Hepatocyte (in vitro differentiated cells): Measurements from ENCODE around the gene ANO2. TPM values are rescaled to one million over a fixed set of nuclear protein-coding genes. Genes with fewer than 3 reads are reported as not detected.

Experiments
- DNase-seq: peaks from one replicate; pipeline ENCODE4 v3.0.0-alpha.2; 2016; ENCODE audit warnings: low spot score
- H2AFZ ChIP-seq: fragments of 200-600 bp; sonication (generic); 2 replicates; pipeline ENCODE4 v1.6.0; 2016; ENCODE audit warnings: antibody characterized with exemption, mild to moderate bottlenecking
- H3K27ac ChIP-seq: fragments of 200-600 bp; sonication (generic); 2 replicates; pipeline ENCODE4 v1.5.1; 2016; ENCODE audit warnings: mild to moderate bottlenecking
- H3K27me3 ChIP-seq: fragments of 200-600 bp; sonication (generic); 2 replicates; pipeline ENCODE4 v1.6.1; 2016
- H3K36me3 ChIP-seq: fragments of 200-600 bp; sonication (generic); replicated peaks from 2 replicates; pipeline ENCODE4 v1.5.1; 2016; ENCODE audit warnings: low read depth; ENCODE audit not compliant: insufficient read depth
- H3K4me1 ChIP-seq: fragments of 200-600 bp; sonication (generic); 2 replicates; pipeline ENCODE4 v1.5.1; 2016; ENCODE audit warnings: mild to moderate bottlenecking, moderate library complexity; ENCODE audit not compliant: insufficient read depth
- H3K4me2 ChIP-seq: fragments of 200-600 bp; sonication (generic); 2 replicates; pipeline ENCODE4 v1.6.0; 2016
- H3K4me3 ChIP-seq: fragments of 200-600 bp; sonication (generic); 2 replicates; pipeline ENCODE4 v1.5.1; 2016; ENCODE audit warnings: mild to moderate bottlenecking
- H3K79me2 ChIP-seq: fragments of 200-600 bp; sonication (generic); 2 replicates; pipeline ENCODE4 v1.6.0; 2017; ENCODE audit warnings: mild to moderate bottlenecking
- H3K9me2 ChIP-seq: fragments of 200-600 bp; sonication (generic); replicated peaks from 2 replicates; pipeline ENCODE4 v1.6.0; 2017; ENCODE audit warnings: mild to moderate bottlenecking; ENCODE audit not compliant: insufficient read depth
- H3K9me3 ChIP-seq: fragments of 200-600 bp; sonication (generic); 2 replicates; pipeline ENCODE4 v1.5.1; 2016; ENCODE audit warnings: low read depth, mild to moderate bottlenecking
- H4K20me1 ChIP-seq: fragments of 200-600 bp; sonication (generic); 2 replicates; pipeline ENCODE4 v1.6.0; 2016; ENCODE audit warnings: mild to moderate bottlenecking; ENCODE audit not compliant: insufficient read depth, poor library complexity, severe bottlenecking
- EZH2 ChIP-seq: fragments of 200-600 bp; sonication (generic); IDR thresholded peaks from 2 replicates; pipeline ENCODE4 v1.6.1; 2016; ENCODE audit warnings: antibody characterized with exemption, mild to moderate bottlenecking, borderline replicate concordance
- EZH2phosphoT487 ChIP-seq: fragments of 200-600 bp; sonication (generic); IDR thresholded peaks from one replicate; pipeline ENCODE4 v1.6.1; 2018; ENCODE audit warnings: antibody characterized with exemption, mild to moderate bottlenecking, low read depth, moderate library complexity; ENCODE audit not compliant: unreplicated experiment, severe bottlenecking
- WGBS: methylation state at CpG from one replicate; pipeline ENCODE4 v1.1.6; 2016; ENCODE audit warnings: low lambda C conversion rate; ENCODE audit errors: missing lambda C conversion rate; 5-methylcytosine and 5-hydroxymethylcytosine counted together
- polyA plus RNA-seq: library from polyadenylated mRNA; unstranded; fragments of >200 nt; fragmentation: Nextera tagmentation; extraction: Ambion mirVana; gene quantifications from 2 replicates; pipeline ENCODE4 v1.2.1, GENCODE V29; 2016
- total RNA-seq: library from RNA; depleted of rRNA; stranded (reverse); fragments of >200 nt; gene quantifications from 2 replicates; pipeline ENCODE4 v1.2.3, GENCODE V29; 2014
- TF ChIP-seq, protein P1 (sequence below): fragments of 200-600 bp; sonication (generic); IDR thresholded peaks from 2 replicates; pipeline ENCODE4 v1.5.1; 2016; ENCODE audit warnings: antibody characterized with exemption, mild to moderate bottlenecking; ENCODE audit not compliant: poor library complexity

ANO2 gene
- total and polyA plus RNA-seq, 2 experiments from 2014 or later: 1.0 to 1.9 TPM

DNA sequence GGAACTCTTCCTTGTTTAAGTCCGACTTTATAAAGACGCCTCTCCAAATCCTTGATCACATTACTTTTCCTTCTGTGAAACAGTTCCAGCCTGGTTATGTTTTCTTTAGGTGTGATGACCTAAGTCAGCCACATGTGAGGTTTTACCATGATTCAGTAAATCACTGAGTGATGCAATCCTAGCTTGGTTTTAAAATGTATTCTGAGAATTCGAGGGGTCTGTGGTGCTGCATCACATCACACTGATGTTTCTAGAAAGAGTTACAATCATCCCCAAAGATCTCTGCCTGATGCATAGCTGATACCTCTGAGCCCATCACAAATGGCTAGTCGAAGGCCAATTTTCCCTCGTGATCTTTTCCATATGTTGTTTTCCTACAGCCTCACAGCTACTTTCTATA, 152.7 kb downstream of the ANO2 start:
- Histone ChIP-seq H4K20me1 (no peaks in the 10 kb centered on the region), H3K79me2 (no peaks in the 10 kb centered on the region), H3K4me1 (no peaks in the 10 kb centered on the region), H3K27me3 (peaks cover 5% of the 10 kb centered on the region), H3K9me3 (no peaks in the 10 kb centered on the region), H3K4me2 (no peak overlapping the region), H2AFZ (no peak overlapping the region), H3K9me2 (no peaks in the 10 kb centered on the region), H3K4me3 (no peak overlapping the region), H3K36me3 (no peaks in the 10 kb centered on the region), H3K27ac (no peak overlapping the region)
- no peak for DNase-seq
- TF ChIP-seq EZH2: no peak
- TF ChIP-seq EZH2phosphoT487: no peak
- TF ChIP-seq, protein P1, sequence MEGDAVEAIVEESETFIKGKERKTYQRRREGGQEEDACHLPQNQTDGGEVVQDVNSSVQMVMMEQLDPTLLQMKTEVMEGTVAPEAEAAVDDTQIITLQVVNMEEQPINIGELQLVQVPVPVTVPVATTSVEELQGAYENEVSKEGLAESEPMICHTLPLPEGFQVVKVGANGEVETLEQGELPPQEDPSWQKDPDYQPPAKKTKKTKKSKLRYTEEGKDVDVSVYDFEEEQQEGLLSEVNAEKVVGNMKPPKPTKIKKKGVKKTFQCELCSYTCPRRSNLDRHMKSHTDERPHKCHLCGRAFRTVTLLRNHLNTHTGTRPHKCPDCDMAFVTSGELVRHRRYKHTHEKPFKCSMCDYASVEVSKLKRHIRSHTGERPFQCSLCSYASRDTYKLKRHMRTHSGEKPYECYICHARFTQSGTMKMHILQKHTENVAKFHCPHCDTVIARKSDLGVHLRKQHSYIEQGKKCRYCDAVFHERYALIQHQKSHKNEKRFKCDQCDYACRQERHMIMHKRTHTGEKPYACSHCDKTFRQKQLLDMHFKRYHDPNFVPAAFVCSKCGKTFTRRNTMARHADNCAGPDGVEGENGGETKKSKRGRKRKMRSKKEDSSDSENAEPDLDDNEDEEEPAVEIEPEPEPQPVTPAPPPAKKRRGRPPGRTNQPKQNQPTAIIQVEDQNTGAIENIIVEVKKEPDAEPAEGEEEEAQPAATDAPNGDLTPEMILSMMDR: no peak
- WGBS: 77% methylated on average over 5 of the region's 5 CpGs

DNA sequence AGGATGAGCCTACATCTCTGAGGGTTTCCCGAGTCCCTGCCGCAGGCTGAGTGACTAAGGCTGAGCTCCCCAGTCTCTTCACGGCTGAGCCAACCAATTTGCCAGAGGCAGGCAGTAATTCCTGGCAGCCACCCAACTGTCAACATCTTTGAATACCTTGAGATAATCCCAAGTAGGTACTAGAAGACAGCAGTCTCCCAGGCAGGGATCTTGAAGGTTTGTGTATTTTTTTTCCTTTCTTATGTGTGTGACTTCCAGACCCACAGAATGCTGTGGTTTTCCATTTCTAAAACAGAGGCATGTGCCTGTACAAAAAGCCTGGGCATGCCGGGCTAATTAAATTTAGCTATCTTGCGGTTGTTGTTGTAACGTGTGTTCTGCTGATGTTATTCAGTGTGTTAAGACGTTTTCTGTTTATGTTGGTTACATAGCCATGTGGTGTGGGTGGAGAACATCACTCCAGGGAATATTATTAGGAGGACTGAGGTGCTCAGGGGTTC, 155.5 kb downstream of the ANO2 start:
- no peak for TF ChIP-seq EZH2
- TF ChIP-seq, protein P1: no peak
- TF ChIP-seq EZH2phosphoT487: no peak
- H3K4me3 ChIP-seq: no peak overlapping the region
- peaks cover 5% of the 10 kb centered on the region for H3K27me3 ChIP-seq
- no peaks in the 10 kb centered on the region for H3K79me2 ChIP-seq
- no peaks in the 10 kb centered on the region for H3K9me2 ChIP-seq
- WGBS: 56% methylated on average over 7 of the region's 7 CpGs
- H3K27ac ChIP-seq: no peak overlapping the region
- H2AFZ ChIP-seq: no peak overlapping the region
- H3K4me1 ChIP-seq: no peaks in the 10 kb centered on the region
- no peaks in the 10 kb centered on the region for H3K9me3 ChIP-seq
- H3K36me3 ChIP-seq: no peaks in the 10 kb centered on the region
- DNase-seq: no peak
- H3K4me2 ChIP-seq: no peak overlapping the region
- no peaks in the 10 kb centered on the region for H4K20me1 ChIP-seq

DNA sequence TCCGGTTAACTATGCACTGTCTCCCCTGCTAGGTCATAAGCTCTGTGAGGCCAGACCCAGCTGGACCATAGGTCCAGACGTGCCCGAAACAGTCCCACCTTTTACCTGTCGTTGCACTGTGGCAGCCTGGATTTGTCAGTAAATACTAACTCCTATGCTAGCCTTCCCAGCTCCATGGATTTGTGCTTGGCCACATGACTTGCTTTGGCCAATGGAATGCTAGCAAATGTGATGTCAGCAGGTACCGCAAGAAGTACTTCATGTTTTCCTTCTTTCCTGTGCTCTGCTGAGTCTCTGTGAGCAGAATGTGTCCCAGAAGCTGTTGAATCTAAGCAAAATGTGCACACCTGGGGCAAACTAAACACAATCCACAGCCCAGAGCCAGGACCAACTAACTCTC, 157.2 kb downstream of the ANO2 start:
- no peaks in the 10 kb centered on the region for H3K9me2 ChIP-seq
- H4K20me1 ChIP-seq: no peaks in the 10 kb centered on the region
- TF ChIP-seq, protein P1: no peak
- H3K9me3 ChIP-seq: no peaks in the 10 kb centered on the region
- no peaks in the 10 kb centered on the region for H3K36me3 ChIP-seq
- no peaks in the 10 kb centered on the region for H3K79me2 ChIP-seq
- H3K4me2 ChIP-seq: no peak overlapping the region
- peaks cover 5% of the 10 kb centered on the region for H3K27me3 ChIP-seq
- no peak for DNase-seq
- 99% methylated on average over 5 of the region's 5 CpGs for WGBS
- no peak overlapping the region for H3K4me3 ChIP-seq
- H2AFZ ChIP-seq: no peak overlapping the region
- H3K27ac ChIP-seq: no peak overlapping the region
- H3K4me1 ChIP-seq: no peaks in the 10 kb centered on the region

DNA sequence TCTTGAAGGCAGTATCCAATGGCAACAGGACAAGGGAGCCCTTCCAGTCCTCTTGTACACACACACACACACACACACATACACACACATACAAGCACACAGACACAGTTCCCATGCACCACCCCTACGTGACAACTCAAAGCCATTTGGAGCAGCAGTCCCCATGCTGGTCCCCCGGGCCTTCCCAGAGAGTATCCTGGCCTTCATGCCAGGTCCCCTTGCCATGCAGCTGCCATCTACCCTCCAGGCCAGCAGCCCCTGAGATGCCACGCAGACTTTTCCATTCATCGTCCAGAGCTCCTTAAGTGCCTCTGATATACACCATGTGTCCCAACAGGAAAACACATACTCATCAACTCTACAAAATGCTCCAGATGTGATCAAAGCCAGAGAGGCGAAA, 159.5 kb downstream of the ANO2 start:
- H3K27me3 ChIP-seq: peaks cover 5% of the 10 kb centered on the region
- H4K20me1 ChIP-seq: no peaks in the 10 kb centered on the region
- no peaks in the 10 kb centered on the region for H3K79me2 ChIP-seq
- H3K9me2 ChIP-seq: no peaks in the 10 kb centered on the region
- no peak overlapping the region for H3K27ac ChIP-seq
- no peak for DNase-seq
- no peaks in the 10 kb centered on the region for H3K9me3 ChIP-seq
- TF ChIP-seq EZH2phosphoT487 (no peak), EZH2 (no peak)
- TF ChIP-seq, protein P1: no peak
- H3K36me3 ChIP-seq: no peaks in the 10 kb centered on the region
- H2AFZ ChIP-seq: no peak overlapping the region
- H3K4me1 ChIP-seq: peaks cover 6% of the 10 kb centered on the region
- H3K4me3 ChIP-seq: no peak overlapping the region
- WGBS: 88% methylated on average over 5 of the region's 5 CpGs
- no peak overlapping the region for H3K4me2 ChIP-seq
